Measurements from ENCODE around the gene KIZ. TPM values are rescaled to one million over a fixed set of nuclear protein-coding genes. Genes with fewer than 3 reads are reported as not detected.

The KIZ gene
- total and polyA plus RNA-seq, 2 experiments from 2014 or later, result 58.3 to 63.6 TPM

DNA sequence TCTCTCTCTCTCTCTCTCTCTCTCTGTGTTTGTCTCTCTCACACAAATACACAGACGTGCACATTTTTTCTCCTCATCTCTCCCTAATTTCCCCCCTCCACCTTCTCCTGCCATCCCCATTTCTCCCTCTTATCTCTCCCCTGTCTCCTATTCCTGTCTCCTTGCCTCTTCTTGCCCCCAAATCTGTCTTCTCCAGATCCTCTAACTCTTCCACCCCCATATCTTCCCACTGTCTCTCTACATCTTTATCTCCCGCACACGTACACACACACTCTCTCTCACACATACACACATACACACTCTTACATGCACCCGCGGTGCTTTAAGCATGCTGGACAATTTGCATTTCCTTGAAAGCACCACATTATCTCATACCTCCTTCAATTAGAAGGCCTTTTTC, 15.9 kb downstream of the KIZ start:
- ATAC-seq (no peak), DNase-seq (ENCODE audit: low spot score) (no peak)
- TF ChIP-seq ZNF331 (CRISPR knock-in tag; IDR thresholded peaks at IDR 0.05; ENCODE audit: low read depth) (no peak), CREB1 (CRISPR knock-in tag; IDR thresholded peaks at IDR 0.05; ENCODE audit: low read depth) (no peak), REST (IDR thresholded peaks at IDR 0.05; ENCODE audit: unreplicated experiment) (no peak), EZH2 (IDR thresholded peaks at IDR 0.05; ENCODE audit: low read depth, unreplicated experiment) (no peak), JUNB (IDR thresholded peaks at IDR 0.05; ENCODE audit: unreplicated experiment) (no peak), NANOG (IDR thresholded peaks at IDR 0.05; ENCODE audit: borderline replicate concordance) (no peak)
- no peaks in the 10 kb centered on the region for H3K9me3 Mint-ChIP-seq
- Histone ChIP-seq H3K4me2 (no peak overlapping the region), H2AFZ (no peak overlapping the region), H3K79me2 (replicated peaks; ENCODE audit: insufficient read depth) (0 out of 2 replicates have a peak, but pooled peaks cover 11% of the 10 kb centered on the region), H4K20me1 (replicated peaks; ENCODE audit: insufficient read depth) (0 out of 2 replicates have a peak, but pooled peaks cover 4% of the 10 kb centered on the region), H3K27me3 (ENCODE audit: insufficient read depth) (no peaks in the 10 kb centered on the region), H3K36me3 (ENCODE audit: insufficient read depth) (no peaks in the 10 kb centered on the region; the same call in 1 of the 2 replicates), H3K4me1 (ENCODE audit: insufficient read depth) (no peaks in the 10 kb centered on the region), H3K27ac (ENCODE audit: low read depth) (no peak overlapping the region), H3K4me3 (no peak overlapping the region), H3F3A (replicated peaks; ENCODE audit: low read depth) (0 out of 2 replicates have a peak, but pooled peaks cover 3% of the 10 kb centered on the region), H3K9me2 (ENCODE audit: insufficient read depth) (no peaks in the 10 kb centered on the region)
- peaks cover 2% of the 10 kb centered on the region for H3K27me3 Mint-ChIP-seq (ENCODE audit: insufficient read depth, low read depth, poor library complexity)
- H3K36me3 Mint-ChIP-seq (ENCODE audit: low read depth), result peaks cover 17% of the 10 kb centered on the region
- peaks cover 7% of the 10 kb centered on the region; the same call in 2 of the 3 replicates for H3K4me1 Mint-ChIP-seq
- no peak overlapping the region for H3K27ac Mint-ChIP-seq
- H3K4me3 Mint-ChIP-seq, result no peak overlapping the region

DNA sequence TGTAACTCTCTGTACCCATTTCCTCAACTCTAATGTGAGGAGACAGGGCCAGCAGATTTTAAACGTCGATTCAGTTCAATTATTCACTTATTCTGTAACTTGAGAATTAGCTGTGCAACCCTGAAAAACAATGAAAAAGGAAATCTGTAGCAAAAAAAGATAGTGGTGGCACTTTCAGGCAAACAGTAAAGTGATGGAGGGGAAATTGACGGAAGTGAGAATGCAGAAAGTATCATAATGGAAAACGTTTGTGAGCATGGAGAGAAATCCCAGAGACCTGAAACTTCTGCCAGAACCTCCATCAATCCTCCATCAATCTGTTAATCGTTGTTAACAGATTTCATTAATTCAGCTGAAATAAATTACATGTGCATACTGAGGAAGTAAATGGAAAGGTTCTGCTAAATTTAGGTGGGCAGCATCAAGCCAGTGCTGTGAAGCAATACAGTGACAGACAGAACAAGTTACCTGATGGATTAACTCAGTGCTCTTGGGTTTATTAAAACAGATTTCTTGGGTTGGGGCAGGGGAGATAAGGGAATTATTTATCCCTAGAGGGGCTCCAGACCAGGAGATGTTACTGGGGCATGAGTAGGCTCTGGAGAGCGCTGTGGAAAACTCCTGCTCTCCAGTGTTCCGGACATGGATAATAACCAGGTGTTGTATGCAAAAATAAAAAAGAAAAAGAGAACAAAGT, 17.5 kb downstream of the KIZ start:
- Histone ChIP-seq H3K4me3 (no peak overlapping the region), H3K4me1 (ENCODE audit: insufficient read depth) (no peaks in the 10 kb centered on the region), H3K9me2 (ENCODE audit: insufficient read depth) (no peaks in the 10 kb centered on the region), H3K4me2 (no peak overlapping the region), H2AFZ (no peak overlapping the region), H3K79me2 (replicated peaks; ENCODE audit: insufficient read depth) (0 out of 2 replicates have a peak, but pooled peaks cover 5% of the 10 kb centered on the region), H3K27me3 (ENCODE audit: insufficient read depth) (no peaks in the 10 kb centered on the region), H3K36me3 (ENCODE audit: insufficient read depth) (no peaks in the 10 kb centered on the region; the same call in 1 of the 2 replicates), H4K20me1 (replicated peaks; ENCODE audit: insufficient read depth) (no peaks in the 10 kb centered on the region), H3K27ac (ENCODE audit: low read depth) (no peak overlapping the region), H3F3A (replicated peaks; ENCODE audit: low read depth) (0 out of 2 replicates have a peak, but pooled peaks cover 3% of the 10 kb centered on the region)
- DNase-seq (ENCODE audit: low spot score), result no peak
- H3K4me3 Mint-ChIP-seq, result no peak overlapping the region
- peaks cover 2% of the 10 kb centered on the region for H3K27me3 Mint-ChIP-seq (ENCODE audit: insufficient read depth, low read depth, poor library complexity)
- no peak for ATAC-seq
- peaks cover 9% of the 10 kb centered on the region for H3K36me3 Mint-ChIP-seq (ENCODE audit: low read depth)
- H3K9me3 Mint-ChIP-seq, result no peaks in the 10 kb centered on the region
- H3K4me1 Mint-ChIP-seq, result no peaks in the 10 kb centered on the region
- no peak for TF ChIP-seq EZH2phosphoT487 (IDR thresholded peaks at IDR 0.05; ENCODE audit: unreplicated experiment)
- no peak overlapping the region for H3K27ac Mint-ChIP-seq

Data from GM23338 (cell line).